Activated naive CD4-positive, alpha-beta T cell treated with anti-CD3 and anti-CD28 coated beads, Interleukin-2, amount 10 ng/mL, durations not matched to agents 7 days and 5 days (primary cell): ENCODE results near the gene OLFM3.

Source experiments
- CTCF ChIA-PET: fragments of 350-600 bp; sonication (Branson Sonifier 250); formaldehyde crosslinking; loops from one replicate; lab custom pipeline; 2021; ENCODE audit warnings: antibody characterized with exemption; lab: Charles Lee
- DNase-seq: peaks from one replicate; pipeline ENCODE4 v3.0.0-alpha.2; 2020
- H3K27ac Mint-ChIP-seq: one replicate; pipeline ENCODE4 v1.8.0; 2021; ENCODE audit warnings: mild to moderate bottlenecking, moderate library complexity, mixed read lengths
- H3K27me3 Mint-ChIP-seq: one replicate; pipeline ENCODE4 v1.8.0; 2021; ENCODE audit warnings: mild to moderate bottlenecking, mixed read lengths
- H3K36me3 Mint-ChIP-seq: one replicate; pipeline ENCODE4 v1.8.0; 2021; ENCODE audit warnings: mixed read lengths
- H3K4me1 Mint-ChIP-seq: one replicate; pipeline ENCODE4 v1.8.0; 2021; ENCODE audit warnings: mixed read lengths
- H3K4me3 Mint-ChIP-seq: one replicate; pipeline ENCODE4 v1.8.0; 2021; ENCODE audit warnings: mild to moderate bottlenecking, moderate library complexity, mixed read lengths
- H3K9me3 Mint-ChIP-seq: one replicate; pipeline ENCODE4 v1.8.0; 2021; ENCODE audit warnings: mixed read lengths

OLFM3 gene

GRCh38 chr1:101849356-101849755 is 147.4 kb downstream of the OLFM3 start:
- CTCF ChIA-PET, result no interaction called here
- Mint-ChIP-seq H3K27ac (no peak overlapping the region), H3K36me3 (no peaks in the 10 kb centered on the region), H3K9me3 (no peaks in the 10 kb centered on the region), H3K4me3 (no peak overlapping the region), H3K4me1 (no peaks in the 10 kb centered on the region), H3K27me3 (peaks cover 5% of the 10 kb centered on the region)
- DNase-seq, result no peak

GRCh38 chr1:101847626-101848025 is 149.1 kb downstream of the OLFM3 start:
- no peak for DNase-seq
- Mint-ChIP-seq H3K27ac (no peak overlapping the region), H3K4me1 (no peaks in the 10 kb centered on the region), H3K4me3 (no peak overlapping the region), H3K36me3 (no peaks in the 10 kb centered on the region), H3K9me3 (no peaks in the 10 kb centered on the region), H3K27me3 (peaks cover 9% of the 10 kb centered on the region)
- CTCF ChIA-PET, result interaction anchor here (1.4 kb wide), 1 partner anchor 342 kb away, joined by 4 read pairs; no protein-coding TSS in a partner anchor

GRCh38 chr1:101846820-101847219 is 149.9 kb downstream of the OLFM3 start:
- H3K9me3 Mint-ChIP-seq, result no peaks in the 10 kb centered on the region
- no peak overlapping the region for H3K27ac Mint-ChIP-seq
- H3K36me3 Mint-ChIP-seq, result no peaks in the 10 kb centered on the region
- CTCF ChIA-PET, result no interaction called here
- no peak for DNase-seq
- peaks cover 9% of the 10 kb centered on the region for H3K27me3 Mint-ChIP-seq
- no peak overlapping the region for H3K4me3 Mint-ChIP-seq
- H3K4me1 Mint-ChIP-seq, result no peaks in the 10 kb centered on the region

- Mint-ChIP-seq H3K9me3 (no peaks in the 10 kb centered on the region), H3K4me1 (no peaks in the 10 kb centered on the region), H3K4me3 (no peak overlapping the region), H3K36me3 (no peaks in the 10 kb centered on the region), H3K27me3 (peaks cover 9% of the 10 kb centered on the region), H3K27ac (no peak overlapping the region)
- DNase-seq, result no peak
- CTCF ChIA-PET, result no interaction called here
Measured at GRCh38 chr1:101843160-101843559, 153.6 kb downstream of the OLFM3 start.

GRCh38 chr1:101841824-101842223 is 154.9 kb downstream of the OLFM3 start:
- H3K27me3 Mint-ChIP-seq, result peaks cover 6% of the 10 kb centered on the region
- CTCF ChIA-PET, result interaction anchor here (0.6 kb wide), 1 partner anchor 12 kb away, joined by 3 read pairs; no protein-coding TSS in a partner anchor

GRCh38 chr1:101835988-101836387 is 160.7 kb downstream of the OLFM3 start:
- Mint-ChIP-seq H3K4me3 (no peak overlapping the region), H3K36me3 (no peaks in the 10 kb centered on the region), H3K27ac (no peak overlapping the region), H3K27me3 (no peaks in the 10 kb centered on the region), H3K9me3 (no peaks in the 10 kb centered on the region), H3K4me1 (no peaks in the 10 kb centered on the region)
- CTCF ChIA-PET, result no interaction called here
- DNase-seq, result no peak

More at GRCh38 chr1:101841824-101842223, 154.9 kb downstream of the OLFM3 start:
- DNase-seq, result no peak
- Mint-ChIP-seq H3K4me1 (no peaks in the 10 kb centered on the region), H3K36me3 (no peaks in the 10 kb centered on the region), H3K9me3 (no peaks in the 10 kb centered on the region), H3K27ac (no peak overlapping the region), H3K4me3 (no peak overlapping the region)

- H3K4me3 Mint-ChIP-seq, result no peak overlapping the region
- CTCF ChIA-PET, result no interaction called here
- H3K9me3 Mint-ChIP-seq, result no peaks in the 10 kb centered on the region
- no peaks in the 10 kb centered on the region for H3K27me3 Mint-ChIP-seq
- no peak overlapping the region for H3K27ac Mint-ChIP-seq
- no peaks in the 10 kb centered on the region for H3K36me3 Mint-ChIP-seq
- DNase-seq, result no peak
- no peaks in the 10 kb centered on the region for H3K4me1 Mint-ChIP-seq
Measured at GRCh38 chr1:101833312-101833711, 163.4 kb downstream of the OLFM3 start.

- CTCF ChIA-PET, result no interaction called here
- Mint-ChIP-seq H3K4me1 (no peaks in the 10 kb centered on the region), H3K4me3 (no peak overlapping the region)
Measured at GRCh38 chr1:101826416-101826815, 170.3 kb downstream of the OLFM3 start.

GRCh38 chr1:101820071-101820470 is 176.7 kb downstream of the OLFM3 start:
- Mint-ChIP-seq H3K9me3 (no peaks in the 10 kb centered on the region), H3K4me1 (no peaks in the 10 kb centered on the region), H3K27me3 (peaks cover 4% of the 10 kb centered on the region), H3K27ac (no peak overlapping the region), H3K36me3 (no peaks in the 10 kb centered on the region), H3K4me3 (no peak overlapping the region)
- CTCF ChIA-PET, result no interaction called here
- DNase-seq, result no peak

More at GRCh38 chr1:101826416-101826815, 170.3 kb downstream of the OLFM3 start:
- H3K36me3 Mint-ChIP-seq, result no peaks in the 10 kb centered on the region
- no peak overlapping the region for H3K27ac Mint-ChIP-seq
- H3K9me3 Mint-ChIP-seq, result no peaks in the 10 kb centered on the region
- DNase-seq, result no peak
- no peaks in the 10 kb centered on the region for H3K27me3 Mint-ChIP-seq

- CTCF ChIA-PET, result no interaction called here
- DNase-seq, result no peak
- no peaks in the 10 kb centered on the region for H3K36me3 Mint-ChIP-seq
- no peaks in the 10 kb centered on the region for H3K4me1 Mint-ChIP-seq
- peaks cover 4% of the 10 kb centered on the region for H3K27me3 Mint-ChIP-seq
- no peaks in the 10 kb centered on the region for H3K9me3 Mint-ChIP-seq
- no peak overlapping the region for H3K4me3 Mint-ChIP-seq
- H3K27ac Mint-ChIP-seq, result no peak overlapping the region
Measured at GRCh38 chr1:101816262-101816661, 180.5 kb downstream of the OLFM3 start.

GRCh38 chr1:101798417-101798816 is 198.3 kb downstream of the OLFM3 start:
- no peak overlapping the region for H3K4me3 Mint-ChIP-seq
- no peaks in the 10 kb centered on the region for H3K9me3 Mint-ChIP-seq
- no peaks in the 10 kb centered on the region for H3K4me1 Mint-ChIP-seq
- no peak for DNase-seq
- no peak overlapping the region for H3K27ac Mint-ChIP-seq
- H3K27me3 Mint-ChIP-seq, result no peaks in the 10 kb centered on the region
- CTCF ChIA-PET, result no interaction called here
- H3K36me3 Mint-ChIP-seq, result no peaks in the 10 kb centered on the region

- CTCF ChIA-PET, result no interaction called here
Measured at GRCh38 chr1:101797722-101798121, 199.0 kb downstream of the OLFM3 start.

GRCh38 chr1:101781201-101781831 is 215.4 kb downstream of the OLFM3 start:
- CTCF ChIA-PET, result no interaction called here
- Mint-ChIP-seq H3K4me1 (no peaks in the 10 kb centered on the region), H3K27me3 (no peaks in the 10 kb centered on the region), H3K9me3 (no peaks in the 10 kb centered on the region), H3K4me3 (no peak overlapping the region), H3K36me3 (no peaks in the 10 kb centered on the region), H3K27ac (no peak overlapping the region)
- DNase-seq, result no peak

More at GRCh38 chr1:101797722-101798121, 199.0 kb downstream of the OLFM3 start:
- Mint-ChIP-seq H3K4me3 (no peak overlapping the region), H3K27me3 (no peaks in the 10 kb centered on the region), H3K27ac (no peak overlapping the region), H3K36me3 (no peaks in the 10 kb centered on the region), H3K9me3 (no peaks in the 10 kb centered on the region), H3K4me1 (no peaks in the 10 kb centered on the region)
- DNase-seq, result no peak

GRCh38 chr1:101769520-101769919 is 227.2 kb downstream of the OLFM3 start:
- H3K9me3 Mint-ChIP-seq, result no peaks in the 10 kb centered on the region
- H3K27ac Mint-ChIP-seq, result no peak overlapping the region
- H3K36me3 Mint-ChIP-seq, result no peaks in the 10 kb centered on the region
- no peak for DNase-seq
- no peaks in the 10 kb centered on the region for H3K27me3 Mint-ChIP-seq
- H3K4me3 Mint-ChIP-seq, result no peak overlapping the region
- CTCF ChIA-PET, result no interaction called here
- no peaks in the 10 kb centered on the region for H3K4me1 Mint-ChIP-seq

- Mint-ChIP-seq H3K36me3 (no peaks in the 10 kb centered on the region), H3K27me3 (no peaks in the 10 kb centered on the region), H3K9me3 (no peaks in the 10 kb centered on the region), H3K4me3 (no peak overlapping the region), H3K27ac (no peak overlapping the region), H3K4me1 (no peaks in the 10 kb centered on the region)
- DNase-seq, result no peak
- CTCF ChIA-PET, result no interaction called here
Measured at GRCh38 chr1:101757985-101758384, 238.7 kb downstream of the OLFM3 start.
